RWPE2 (cell line): ENCODE results near the gene SPIB.

ENCODE experiments used
- ATAC-seq: fragments of 200-7000 bp; cut with Tn5 transposase; 3 replicates; pipeline ENCODE4 v1.9.1; 2021; ENCODE audit warnings: low read depth
- DNase-seq: peaks from one replicate; pipeline ENCODE4 v3.0.0-alpha.2; 2020; ENCODE audit warnings: low spot score
- H3K27ac ChIP-seq: fragments of 450-650 bp; 2 replicates; pipeline ENCODE4 v1.5.1; 2017; ENCODE audit warnings: mild to moderate bottlenecking; ENCODE audit not compliant: poor library complexity, severe bottlenecking
- H3K27me3 ChIP-seq: fragments of 250-450 bp; sonication (Bioruptor Pico); 2 replicates; pipeline ENCODE4 v1.5.1; 2021; ENCODE audit warnings: mild to moderate bottlenecking, moderate library complexity; ENCODE audit not compliant: insufficient read depth, poor library complexity, severe bottlenecking
- H3K36me3 ChIP-seq: fragments of 250-450 bp; sonication (Bioruptor Pico); 2 replicates; pipeline ENCODE4 v1.5.1; 2020; ENCODE audit warnings: low read depth, mild to moderate bottlenecking, moderate library complexity
- H3K4me1 ChIP-seq: fragments of 250-450 bp; sonication (Bioruptor Pico); 2 replicates; pipeline ENCODE4 v1.5.1; 2021; ENCODE audit warnings: mild to moderate bottlenecking, moderate library complexity; ENCODE audit not compliant: insufficient read depth, poor library complexity, severe bottlenecking
- H3K4me3 ChIP-seq: fragments of 250-450 bp; sonication (Bioruptor Pico); 2 replicates; pipeline ENCODE4 v1.5.1; 2021; ENCODE audit warnings: mild to moderate bottlenecking, moderate library complexity; ENCODE audit not compliant: severe bottlenecking
- H3K9me3 ChIP-seq: fragments of 250-450 bp; sonication (Bioruptor Pico); 2 replicates; pipeline ENCODE4 v1.5.1; 2021; ENCODE audit warnings: mild to moderate bottlenecking, moderate library complexity; ENCODE audit not compliant: severe bottlenecking
- CTCF ChIP-seq: fragments of 450-650 bp; IDR thresholded peaks from one replicate; pipeline ENCODE4 v1.5.1; 2017; ENCODE audit warnings: mild to moderate bottlenecking, moderate library complexity; ENCODE audit not compliant: poor library complexity, severe bottlenecking

The SPIB gene

GRCh38 chr19:50414864-50415660 lies 3.7 kb upstream of the SPIB start:
- no peaks in the 10 kb centered on the region for H3K4me1 ChIP-seq
- peak; percentile 34 for ATAC-seq

GRCh38 chr19:50415661-50416033 lies 3.1 kb upstream of the SPIB start:
- Histone ChIP-seq H3K27me3 (peaks cover 17% of the 10 kb centered on the region), H3K9me3 (peaks cover 4% of the 10 kb centered on the region), H3K4me1 (no peaks in the 10 kb centered on the region), H3K36me3 (peaks cover 26% of the 10 kb centered on the region), H3K27ac (no peak overlapping the region), H3K4me3 (no peak overlapping the region)
- DNase-seq = no peak
- no peak for TF ChIP-seq CTCF
- ATAC-seq = no peak

More at GRCh38 chr19:50414864-50415660, 3.7 kb upstream of the SPIB start:
- no peak overlapping the region for H3K4me3 ChIP-seq
- TF ChIP-seq CTCF = peak; percentile 58
- peaks cover 15% of the 10 kb centered on the region for H3K27me3 ChIP-seq
- peaks cover 4% of the 10 kb centered on the region for H3K9me3 ChIP-seq
- no peak for DNase-seq
- H3K36me3 ChIP-seq = peaks cover 30% of the 10 kb centered on the region
- no peak overlapping the region for H3K27ac ChIP-seq

- no peak for TF ChIP-seq CTCF
- peaks cover 17% of the 10 kb centered on the region for H3K27me3 ChIP-seq
- peaks cover 4% of the 10 kb centered on the region for H3K9me3 ChIP-seq
- DNase-seq (no peak), ATAC-seq (no peak)
- H3K27ac ChIP-seq = no peak overlapping the region
- peaks cover 25% of the 10 kb centered on the region for H3K36me3 ChIP-seq
- H3K4me1 ChIP-seq = no peaks in the 10 kb centered on the region
- H3K4me3 ChIP-seq = no peak overlapping the region
Observed at GRCh38 chr19:50416034-50416977, 2.4 kb upstream of the SPIB start.

- ATAC-seq = peak; percentile 4; the same call in 1 of the 3 replicates
- Histone ChIP-seq H3K4me3 (no peak overlapping the region), H3K36me3 (peaks cover 14% of the 10 kb centered on the region), H3K4me1 (no peaks in the 10 kb centered on the region), H3K9me3 (peaks cover under 1% of the 10 kb centered on the region), H3K27me3 (peaks cover 17% of the 10 kb centered on the region), H3K27ac (no peak overlapping the region)
- TF ChIP-seq CTCF = no peak
- no peak for DNase-seq
Observed at GRCh38 chr19:50417111-50418081, 1.3 kb upstream of the SPIB start.
